ENCODE measurements around the gene ITPKB. TPM values are rescaled to one million over a fixed set of nuclear protein-coding genes. Genes with fewer than 3 reads are reported as not detected.

Gene ITPKB
- polyA plus RNA-seq, 1 experiment = 2.8 TPM

GRCh38 chr1:226684026-226684425 lies 55.1 kb downstream of the ITPKB start:
- CTCF ChIA-PET = no interaction called here
- Histone ChIP-seq H3K9me3 (ENCODE audit: control insufficient read depth, insufficient read depth, low read length) (no peaks in the 10 kb centered on the region), H3K4me3 (ENCODE audit: low read depth, low read length) (no peak overlapping the region), H3K27me3 (ENCODE audit: control insufficient read depth, insufficient read depth, low read length) (peaks cover 9% of the 10 kb centered on the region), H3K27ac (ENCODE audit: low read depth, low read length) (no peak overlapping the region)
- POLR2A ChIA-PET = no interaction called here
- no peak for DNase-seq (ENCODE audit: low read depth, low spot score)
- TF ChIP-seq, protein P1, sequence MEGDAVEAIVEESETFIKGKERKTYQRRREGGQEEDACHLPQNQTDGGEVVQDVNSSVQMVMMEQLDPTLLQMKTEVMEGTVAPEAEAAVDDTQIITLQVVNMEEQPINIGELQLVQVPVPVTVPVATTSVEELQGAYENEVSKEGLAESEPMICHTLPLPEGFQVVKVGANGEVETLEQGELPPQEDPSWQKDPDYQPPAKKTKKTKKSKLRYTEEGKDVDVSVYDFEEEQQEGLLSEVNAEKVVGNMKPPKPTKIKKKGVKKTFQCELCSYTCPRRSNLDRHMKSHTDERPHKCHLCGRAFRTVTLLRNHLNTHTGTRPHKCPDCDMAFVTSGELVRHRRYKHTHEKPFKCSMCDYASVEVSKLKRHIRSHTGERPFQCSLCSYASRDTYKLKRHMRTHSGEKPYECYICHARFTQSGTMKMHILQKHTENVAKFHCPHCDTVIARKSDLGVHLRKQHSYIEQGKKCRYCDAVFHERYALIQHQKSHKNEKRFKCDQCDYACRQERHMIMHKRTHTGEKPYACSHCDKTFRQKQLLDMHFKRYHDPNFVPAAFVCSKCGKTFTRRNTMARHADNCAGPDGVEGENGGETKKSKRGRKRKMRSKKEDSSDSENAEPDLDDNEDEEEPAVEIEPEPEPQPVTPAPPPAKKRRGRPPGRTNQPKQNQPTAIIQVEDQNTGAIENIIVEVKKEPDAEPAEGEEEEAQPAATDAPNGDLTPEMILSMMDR (IDR thresholded peaks at IDR 0.05; ENCODE audit: low read depth, low read length) = no peak

DNA sequence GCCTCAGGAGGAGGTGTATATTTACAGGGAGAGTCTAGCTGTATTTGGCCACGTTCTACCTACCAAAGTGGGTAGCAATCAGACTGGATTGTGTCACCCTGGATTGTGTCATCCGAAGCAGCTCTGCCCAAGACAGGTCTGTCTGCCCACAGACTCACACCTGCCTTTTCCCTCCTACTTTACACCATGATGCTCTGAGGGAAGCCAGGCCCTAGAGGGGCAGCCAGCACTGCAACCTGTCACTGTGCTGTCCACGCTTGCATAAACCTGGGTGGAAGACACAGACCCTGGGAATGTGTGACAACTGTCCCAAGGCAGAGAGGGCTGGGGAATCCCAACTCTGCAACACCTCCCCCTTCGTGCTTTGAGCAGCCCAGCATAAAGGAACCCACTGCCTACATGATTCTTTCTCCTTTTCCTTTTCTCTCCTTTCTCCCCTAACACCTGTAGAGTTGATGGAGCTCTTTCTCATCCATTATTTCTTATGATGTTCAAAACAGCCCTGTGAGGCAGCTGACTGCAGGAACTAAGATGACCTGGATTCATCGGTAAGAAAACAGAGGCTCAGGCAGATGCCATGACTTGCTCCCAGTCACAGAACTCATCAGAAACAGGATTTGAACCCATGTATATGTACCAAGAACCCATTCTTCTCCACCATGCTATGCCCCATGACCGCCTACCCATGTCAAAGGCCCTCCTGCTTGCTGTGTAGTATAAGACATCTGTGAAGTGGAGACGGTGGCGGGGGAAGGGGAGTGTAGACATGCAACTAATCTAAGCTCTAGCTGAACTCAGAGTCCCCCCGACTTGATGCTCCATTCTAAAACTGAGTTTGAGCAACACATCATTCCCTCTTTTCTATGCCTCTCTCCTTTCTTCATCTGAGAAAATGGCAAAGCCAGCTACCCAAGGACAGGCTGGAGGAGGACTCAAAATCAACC lies 55.9 kb downstream of the ITPKB start:
- H3K27ac ChIP-seq (ENCODE audit: low read depth, low read length) = no peak overlapping the region
- TF ChIP-seq, protein P1 (IDR thresholded peaks at IDR 0.05; ENCODE audit: low read depth, low read length) = no peak
- peaks cover 9% of the 10 kb centered on the region for H3K27me3 ChIP-seq (ENCODE audit: control insufficient read depth, insufficient read depth, low read length)
- no peak for DNase-seq (ENCODE audit: low read depth, low spot score)
- ChIA-PET CTCF (interaction anchor here (1.1 kb wide), 1 partner anchor 57 kb away, joined by 4 read pairs; no protein-coding TSS in a partner anchor), POLR2A (no interaction called here)
- H3K4me3 ChIP-seq (ENCODE audit: low read depth, low read length) = no peak overlapping the region
- no peaks in the 10 kb centered on the region for H3K9me3 ChIP-seq (ENCODE audit: control insufficient read depth, insufficient read depth, low read length)

DNA sequence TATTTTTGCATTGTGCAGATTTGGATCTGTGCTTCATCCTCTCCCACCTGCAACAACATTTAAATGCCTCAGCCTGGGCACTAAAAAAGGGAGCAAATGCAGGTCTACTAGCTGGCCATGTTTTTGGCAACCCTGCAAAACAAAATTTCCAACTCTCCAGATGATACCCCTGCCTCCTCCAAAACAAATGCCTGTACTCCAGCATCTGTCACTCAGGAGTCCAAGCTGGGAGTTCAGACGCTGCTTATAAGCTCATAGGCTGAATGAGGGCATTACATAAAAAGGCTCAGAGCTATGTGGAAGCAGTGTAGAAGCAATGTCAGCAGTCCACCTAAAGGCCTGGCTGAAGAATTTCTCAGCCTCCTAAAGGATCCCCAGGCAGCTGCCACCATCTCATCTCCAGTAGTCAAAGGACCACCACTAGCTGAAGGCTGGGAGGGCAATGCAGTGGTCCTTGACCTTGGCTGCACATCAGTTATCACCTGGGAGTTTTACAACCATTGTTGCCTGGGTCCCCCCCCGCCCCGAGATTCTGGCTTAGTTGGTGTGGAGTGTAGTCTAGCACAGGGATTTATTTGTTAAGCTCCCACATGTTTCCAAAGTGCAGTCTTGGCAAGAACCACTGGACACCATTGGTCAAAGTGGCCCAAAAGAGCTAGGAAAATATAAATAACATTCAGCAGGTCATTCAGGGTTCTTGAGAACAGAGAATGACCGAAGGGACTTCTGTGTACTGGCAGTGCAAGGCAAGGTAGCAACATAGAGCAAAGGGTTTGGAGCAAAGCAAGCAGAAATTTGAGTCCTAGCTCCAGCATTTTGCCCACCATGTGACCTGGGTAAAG lies 57.2 kb downstream of the ITPKB start:
- ChIA-PET POLR2A (no interaction called here), CTCF (interaction anchor here (0.6 to 1.1 kb wide), 2 partner anchors 56 to 135 kb away, joined by 4 read pairs; no protein-coding TSS in a partner anchor)
- Histone ChIP-seq H3K4me3 (ENCODE audit: low read depth, low read length) (no peak overlapping the region), H3K27ac (ENCODE audit: low read depth, low read length) (no peak overlapping the region), H3K9me3 (ENCODE audit: control insufficient read depth, insufficient read depth, low read length) (no peaks in the 10 kb centered on the region), H3K27me3 (ENCODE audit: control insufficient read depth, insufficient read depth, low read length) (peaks cover 5% of the 10 kb centered on the region)
- TF ChIP-seq, protein P1 (IDR thresholded peaks at IDR 0.05; ENCODE audit: low read depth, low read length) = no peak
- no peak for DNase-seq (ENCODE audit: low read depth, low spot score)

DNA sequence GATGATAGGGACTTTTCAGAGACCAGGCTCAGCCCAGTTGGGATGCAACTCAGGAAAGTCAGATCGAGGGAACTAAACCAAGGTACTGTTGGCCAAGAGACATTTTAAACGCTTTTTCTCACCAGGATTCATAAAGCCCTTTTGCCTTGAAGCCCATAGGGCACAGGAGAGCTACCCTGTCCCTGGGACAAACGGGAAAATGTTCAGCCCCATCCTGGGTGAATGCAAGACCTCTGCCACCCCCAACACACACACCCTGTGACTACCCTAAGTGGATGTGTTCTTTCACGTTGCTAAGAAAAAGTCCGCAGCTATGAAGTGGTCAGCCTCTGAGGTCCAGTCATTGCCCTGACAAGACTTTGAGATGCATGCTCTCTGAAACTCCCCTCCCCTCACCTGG lies 58.4 kb downstream of the ITPKB start:
- no peak for DNase-seq (ENCODE audit: low read depth, low spot score)
- TF ChIP-seq, protein P1 (IDR thresholded peaks at IDR 0.05; ENCODE audit: low read depth, low read length) = no peak
- peak overlapping the region; percentile 11 for H3K27ac ChIP-seq (ENCODE audit: low read depth, low read length)
- CTCF ChIA-PET = interaction anchor here (1.4 kb wide), 1 partner anchor 59 kb away, joined by 3 read pairs; the partner anchor contains the start of gene ITPKB
- POLR2A ChIA-PET = interaction anchor here (0.6 to 1.3 kb wide), 4 partner anchors 11 to 134 kb away, joined by 3 to 6 read pairs (median 3); no protein-coding TSS in a partner anchor
- H3K9me3 ChIP-seq (ENCODE audit: control insufficient read depth, insufficient read depth, low read length) = no peaks in the 10 kb centered on the region
- no peak overlapping the region; the same call in 1 of the 2 replicates for H3K4me3 ChIP-seq (ENCODE audit: low read depth, low read length)
- H3K27me3 ChIP-seq (ENCODE audit: control insufficient read depth, insufficient read depth, low read length) = peaks cover 5% of the 10 kb centered on the region
